HG03097 (cell line): Measurements from ENCODE around the gene DNAH2.

Experiments
- ATAC-seq: cut with Tn5 transposase; IDR thresholded peaks from one replicate; pipeline ENCODE4 v1.9.1; 2021; ENCODE audit not compliant: unreplicated experiment, low FRiP score

The DNAH2 gene

GRCh38 chr17:7816926-7817642 lies 99.5 kb downstream of the DNAH2 start:
- ATAC-seq = no peak

- ATAC-seq = no peak
Measured at GRCh38 chr17:7817643-7817964, 100.1 kb downstream of the DNAH2 start.

DNA sequence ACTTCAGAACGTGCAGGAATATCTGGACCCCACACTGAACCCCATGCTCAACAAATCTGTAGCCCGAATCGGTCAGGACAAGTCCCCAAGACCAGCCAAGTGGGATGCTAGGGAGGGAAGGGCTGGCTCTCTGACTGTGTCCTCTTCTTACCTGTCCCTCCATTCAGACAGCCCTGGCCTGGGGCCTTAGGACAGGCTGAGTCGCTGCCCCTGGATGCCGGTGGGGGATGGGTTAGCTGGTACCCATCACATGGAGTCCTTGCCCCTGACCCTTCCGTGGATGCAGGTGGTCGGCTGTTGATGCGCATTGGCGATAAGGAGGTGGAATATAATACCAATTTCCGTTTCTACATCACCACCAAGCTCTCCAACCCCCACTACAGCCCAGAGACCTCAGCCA lies 100.5 kb downstream of the DNAH2 start:
- no peak for ATAC-seq

GRCh38 chr17:7818746-7819645 lies 101.5 kb downstream of the DNAH2 start:
- no peak for ATAC-seq

DNA sequence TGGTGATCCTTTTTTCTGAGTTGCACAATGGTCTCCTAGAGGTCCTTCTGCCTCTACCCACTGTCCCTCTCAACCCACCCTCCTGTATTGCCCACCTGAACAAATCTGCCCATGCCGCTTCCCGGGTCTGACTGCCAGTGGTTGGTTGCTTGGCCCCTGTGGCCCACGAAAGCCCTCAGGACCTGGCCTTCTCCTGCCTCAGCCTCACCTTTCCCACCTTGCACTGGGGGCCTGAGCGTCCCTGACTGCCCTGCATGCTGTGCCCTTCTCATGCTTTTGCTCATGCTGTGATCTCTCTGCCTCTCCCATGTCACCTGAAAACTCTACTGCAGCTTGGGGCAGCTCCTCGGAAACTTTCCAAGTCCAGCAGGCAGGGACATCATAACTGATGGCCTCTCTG lies 102.7 kb downstream of the DNAH2 start:
- ATAC-seq = no peak

DNA sequence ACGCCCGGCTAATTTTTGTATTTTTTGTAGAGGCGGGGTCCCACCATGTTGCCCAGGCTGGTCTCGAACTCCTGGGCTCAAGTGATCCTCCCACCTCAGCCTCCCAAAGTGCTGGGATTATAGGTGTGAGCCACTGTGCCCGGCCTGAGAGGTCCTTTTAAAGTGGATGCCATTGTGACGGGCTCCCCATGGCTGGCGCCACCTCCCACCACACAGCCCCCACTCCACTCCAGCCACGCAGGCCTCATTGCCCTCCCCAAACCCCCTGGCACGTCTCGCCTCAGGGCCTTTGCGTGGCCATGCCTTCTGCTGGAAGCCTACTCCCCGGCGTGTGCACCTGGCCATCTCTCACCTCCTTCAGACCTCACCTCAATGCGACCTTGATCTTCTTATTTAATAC lies 104.6 kb downstream of the DNAH2 start:
- ATAC-seq = no peak

GRCh38 chr17:7823581-7824001 lies 106.0 kb downstream of the DNAH2 start:
- no peak for ATAC-seq

- no peak for ATAC-seq
Measured at GRCh38 chr17:7824021-7824924, 106.7 kb downstream of the DNAH2 start.

- no peak for ATAC-seq
Measured at GRCh38 chr17:7825206-7825990, 107.9 kb downstream of the DNAH2 start.

GRCh38 chr17:7830616-7831015 lies 113.1 kb downstream of the DNAH2 start:
- ATAC-seq = no peak

DNA sequence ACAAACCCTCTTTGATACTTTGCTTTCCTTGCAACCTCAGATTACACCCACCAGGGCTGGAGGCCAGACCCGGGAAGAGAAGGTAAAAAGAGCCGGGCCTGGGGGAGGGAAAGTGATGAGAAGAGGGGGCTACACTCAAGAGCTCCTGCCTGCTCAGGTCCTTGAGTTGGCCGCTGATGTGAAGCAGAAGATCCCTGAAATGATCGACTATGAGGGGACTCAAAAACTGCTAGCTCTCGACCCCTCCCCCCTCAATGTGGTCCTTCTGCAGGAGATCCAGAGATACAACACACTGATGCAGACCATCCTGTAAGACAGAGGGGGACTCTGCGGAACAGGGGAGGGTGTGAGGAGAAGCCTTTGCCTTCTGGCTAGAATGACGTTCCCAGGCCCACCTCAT lies 113.7 kb downstream of the DNAH2 start:
- ATAC-seq = no peak

GRCh38 chr17:7832431-7832830 lies 114.9 kb downstream of the DNAH2 start:
- no peak for ATAC-seq

DNA sequence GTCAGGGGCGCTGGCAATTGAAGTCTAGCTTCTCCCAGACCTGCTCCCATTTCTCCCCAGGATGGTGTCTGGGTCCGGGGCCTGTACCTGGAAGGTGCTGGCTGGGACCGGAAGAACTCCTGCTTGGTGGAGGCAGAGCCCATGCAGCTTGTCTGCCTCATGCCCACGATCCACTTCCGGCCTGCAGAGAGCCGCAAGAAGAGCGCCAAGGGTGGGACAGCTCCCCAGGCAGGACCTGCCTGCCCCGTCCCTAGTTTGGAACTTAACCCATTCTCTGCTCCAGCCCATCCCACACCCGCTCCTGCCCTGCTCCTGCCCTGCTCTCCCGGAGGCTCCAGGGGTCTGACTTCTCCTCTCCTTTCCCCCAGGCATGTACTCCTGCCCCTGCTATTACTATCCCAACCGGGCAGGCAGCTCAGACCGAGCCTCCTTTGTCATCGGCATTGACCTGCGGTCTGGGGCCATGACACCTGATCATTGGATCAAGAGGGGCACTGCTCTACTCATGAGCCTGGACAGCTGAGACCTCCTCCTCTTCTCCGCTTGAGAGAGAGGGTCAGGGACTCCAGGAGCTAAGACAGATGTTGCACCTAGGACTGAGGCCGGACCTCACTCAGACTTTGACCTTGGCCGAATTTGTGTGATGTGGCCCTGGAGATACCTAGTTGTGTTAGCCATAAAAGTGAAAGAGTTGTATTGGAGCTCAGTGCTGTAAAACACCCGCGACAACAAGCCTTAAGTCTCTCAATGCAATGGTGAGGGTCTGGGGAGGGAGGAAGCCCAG lies 115.7 kb downstream of the DNAH2 start:
- no peak for ATAC-seq

DNA sequence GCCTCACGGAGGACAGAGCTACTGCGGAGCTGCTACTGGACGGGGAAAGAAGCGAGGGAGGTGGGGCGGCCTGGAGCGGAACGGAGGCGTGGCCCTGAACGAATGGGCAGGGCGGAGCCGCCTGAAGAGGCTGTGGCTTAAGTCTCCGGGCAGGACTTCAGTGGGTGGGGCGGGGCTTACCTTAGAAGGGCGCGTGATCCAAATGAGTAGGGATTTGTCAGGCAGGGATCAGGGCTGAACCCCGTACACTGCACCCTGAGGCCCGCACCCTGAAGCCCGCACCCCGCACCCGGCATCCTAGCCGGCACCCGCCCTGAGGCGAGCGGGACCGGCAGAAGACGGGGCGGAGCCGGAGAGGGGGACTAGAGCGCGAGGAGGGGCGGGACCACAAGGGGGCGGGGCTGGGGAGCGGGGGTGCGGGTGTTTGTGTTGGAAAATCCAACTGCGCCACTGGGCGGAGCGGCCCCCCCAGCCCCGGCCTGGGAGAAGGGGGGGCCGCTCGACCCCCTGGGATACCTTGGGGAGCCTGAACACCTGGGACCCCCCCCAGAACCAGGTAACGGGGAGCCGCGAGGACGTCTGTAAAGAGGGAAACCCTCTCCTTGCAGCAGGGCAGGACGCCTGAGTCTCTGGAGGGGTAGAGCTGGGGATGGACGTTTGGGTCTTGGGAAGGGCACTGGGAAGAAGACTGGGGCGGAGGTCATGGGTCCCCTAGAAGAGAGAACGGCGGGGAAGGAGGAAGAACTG lies 116.4 kb downstream of the DNAH2 start, which contains the start of gene KDM6B:
Gene KDM6B, plus strand, starts transcription at position 423 of the 747 bp plus-strand sequence. CDS start 11,338 bp downstream, outside the sequence.
- peak; percentile 28 for ATAC-seq

DNA sequence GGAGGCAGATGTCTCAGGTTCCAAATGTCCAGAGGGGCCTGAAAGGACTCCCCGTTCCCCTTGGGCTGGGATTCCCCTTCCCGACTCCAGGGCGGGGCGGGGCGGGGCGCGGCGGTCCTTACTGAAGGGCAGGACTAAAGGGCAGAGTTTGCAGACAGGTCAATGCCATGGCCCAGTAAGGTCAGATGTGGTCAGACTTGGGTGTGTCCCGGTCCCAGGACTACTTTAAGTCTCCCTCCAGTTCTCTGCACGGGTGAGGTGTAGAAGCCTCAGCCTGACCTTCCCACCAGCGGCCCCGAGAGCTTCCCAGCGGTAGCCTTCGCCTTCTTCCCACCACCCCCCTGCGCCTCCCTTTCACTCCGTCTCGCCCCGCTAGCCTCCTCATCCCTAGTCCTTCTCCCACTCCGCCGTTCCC lies 117.0 kb downstream of the DNAH2 start:
- no peak for ATAC-seq

GRCh38 chr17:7834957-7835813 lies 117.6 kb downstream of the DNAH2 start:
- peak; percentile 50 for ATAC-seq

DNA sequence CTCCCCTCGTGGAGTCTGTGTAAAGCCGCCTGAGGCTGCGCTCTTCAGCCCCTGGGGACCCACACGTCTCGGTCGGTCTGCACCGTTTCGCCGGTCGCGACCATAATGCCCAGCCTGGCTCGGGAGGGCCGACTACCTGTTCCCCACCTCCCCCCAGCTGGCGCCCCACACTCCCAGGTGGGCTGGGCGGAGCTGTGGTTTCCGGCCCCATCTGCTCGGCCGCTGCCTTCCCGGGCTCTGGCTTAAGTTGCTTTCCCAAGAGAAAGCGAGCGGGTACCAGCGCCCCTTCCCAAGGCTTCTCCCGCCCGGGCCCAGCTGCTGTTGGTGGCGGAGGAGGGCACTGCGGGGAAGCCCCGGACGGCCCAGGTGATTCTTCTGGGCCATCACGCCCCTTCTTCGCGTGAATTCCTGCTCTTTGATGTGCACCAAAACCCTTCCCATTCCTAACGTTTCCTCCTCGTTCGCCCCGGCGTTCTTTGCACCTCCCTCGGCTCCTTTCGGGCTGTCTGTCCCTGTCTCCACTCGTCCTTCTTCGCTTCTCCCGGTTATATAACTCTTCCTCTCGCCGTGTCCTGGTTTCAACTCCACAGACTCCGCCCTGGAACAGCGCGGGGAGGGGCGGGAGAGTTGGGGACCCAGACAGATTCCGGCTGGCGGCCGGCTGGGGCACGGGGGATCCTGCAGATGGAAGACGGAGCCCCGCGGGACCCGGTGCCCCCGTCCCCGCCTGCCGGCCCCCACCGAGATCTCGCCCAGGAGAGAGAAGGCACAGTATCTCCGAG lies 118.5 kb downstream of the DNAH2 start:
- ATAC-seq = peak; percentile 27
